DMS 273 (cell line): ENCODE data around the gene PPCDC.

Experiments
- DNase-seq: peaks from one replicate; lab custom pipeline; 2025; ENCODE audit not compliant: unreplicated experiment; lab: John Stamatoyannopoulos, UW

PPCDC gene

GRCh38 chr15:75023181-75023871 is at the start of gene PPCDC:
Gene PPCDC (plus strand): TSS chr15:75023590. CDS start chr15:75028319, 4,729 bp downstream.
- peak; percentile 98 for DNase-seq

DNA sequence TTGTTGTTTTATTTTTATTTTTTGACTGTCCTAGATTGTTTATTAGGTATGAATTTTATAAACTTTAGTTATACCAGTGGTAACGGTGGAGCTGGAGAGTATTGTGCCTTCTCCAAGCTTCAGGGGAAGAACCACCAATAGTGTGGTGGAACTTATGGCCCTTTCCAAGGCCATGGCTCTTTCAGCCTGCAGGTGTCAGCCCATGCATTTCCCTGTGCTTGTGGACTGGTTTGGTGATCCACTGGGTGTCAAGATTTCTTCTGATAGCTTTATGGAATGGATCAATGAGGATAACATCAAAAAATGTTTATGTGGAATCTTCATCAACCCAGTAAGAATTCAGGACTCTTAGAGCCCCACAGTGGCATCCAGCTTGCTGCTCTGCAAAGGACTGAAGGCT is 47.2 kb upstream of the PPCDC start:
- no peak for DNase-seq

DNA sequence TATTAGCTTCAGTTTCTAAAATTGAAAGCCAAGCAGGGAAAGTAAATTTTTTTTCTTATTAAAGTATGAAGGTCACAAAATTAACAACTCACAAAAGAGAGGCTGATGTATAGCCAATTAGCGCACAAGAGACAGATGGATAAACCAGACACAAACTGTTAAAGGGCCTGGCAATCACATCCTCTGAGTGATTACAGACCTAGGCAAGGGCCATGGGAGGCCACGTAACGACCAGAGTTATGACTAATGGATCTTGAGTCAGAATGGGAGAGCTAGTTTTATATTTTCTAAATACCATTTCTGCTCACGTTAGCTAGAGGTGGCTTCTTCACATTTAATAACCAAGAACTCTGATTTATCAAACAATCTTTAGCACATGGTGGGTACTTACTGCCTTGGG is 45.8 kb upstream of the PPCDC start:
- DNase-seq: peak; percentile 29

DNA sequence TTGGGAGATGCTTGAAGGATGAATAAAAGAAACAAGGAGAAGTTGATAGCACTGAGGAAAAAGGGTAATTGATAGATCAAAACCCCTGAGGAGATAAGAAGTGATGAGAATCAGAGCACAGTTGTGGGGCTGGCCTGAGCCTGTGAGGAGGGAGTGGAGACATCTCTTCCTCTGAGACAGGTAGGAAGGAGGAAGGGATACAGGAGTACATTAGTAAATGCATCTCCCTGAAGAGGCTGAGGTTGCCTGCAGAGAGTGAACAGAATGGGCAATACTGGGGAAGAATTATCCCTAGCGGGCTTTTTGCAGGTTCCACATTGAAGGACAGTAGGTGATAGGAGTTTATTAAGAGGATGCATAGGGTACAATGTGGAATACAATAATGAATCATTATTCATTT is 45.3 kb upstream of the PPCDC start:
- no peak for DNase-seq

- DNase-seq: no peak
Observed at GRCh38 chr15:74978503-74978902, 44.9 kb upstream of the PPCDC start.

DNA sequence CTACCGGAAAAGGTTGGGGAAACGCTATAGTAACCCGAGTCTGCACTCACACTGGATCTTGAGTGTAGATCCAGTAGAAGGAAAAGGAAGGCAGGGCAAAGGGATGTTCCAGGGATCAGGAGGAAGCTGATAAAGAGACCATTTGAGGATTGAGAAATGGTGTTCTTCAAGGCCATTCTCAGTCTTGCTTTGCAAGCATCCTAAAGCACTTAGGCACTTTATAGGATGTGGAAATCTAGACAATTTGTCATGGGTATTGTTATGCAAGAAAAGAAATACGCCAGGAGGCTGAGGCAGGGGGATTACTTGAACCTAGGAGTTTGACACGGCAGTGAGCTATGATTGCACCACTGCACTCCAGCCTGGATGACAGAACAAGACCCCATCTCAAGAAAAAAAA is 41.2 kb upstream of the PPCDC start:
- DNase-seq: no peak

DNA sequence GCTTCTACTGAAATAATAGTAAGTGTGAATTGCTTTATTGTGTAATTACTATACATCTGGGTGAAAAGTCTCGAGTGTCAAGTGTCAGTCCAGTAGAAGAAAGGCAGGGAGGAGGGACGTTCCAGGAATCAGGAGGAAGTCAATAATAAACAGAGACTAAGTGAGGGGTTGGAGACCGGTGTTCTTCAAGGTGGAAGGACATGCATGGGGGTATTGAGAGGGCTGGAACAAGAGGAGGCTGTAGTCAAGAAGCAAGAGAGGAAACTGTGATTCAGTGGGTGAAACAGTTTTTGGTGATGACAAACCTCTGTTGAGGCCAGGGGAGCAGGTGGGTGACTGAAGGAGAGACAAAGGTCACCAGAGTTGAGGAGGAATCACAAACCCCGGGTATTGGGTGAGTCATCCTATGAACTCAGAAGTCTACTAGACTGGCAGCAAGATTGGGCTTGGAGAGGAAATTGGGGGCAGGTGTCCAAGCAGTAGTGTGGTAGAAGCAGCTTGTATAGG is 39.6 kb upstream of the PPCDC start:
- no peak for DNase-seq

GRCh38 chr15:74988007-74988800 is 35.2 kb upstream of the PPCDC start:
- peak; percentile 78 for DNase-seq

- no peak for DNase-seq
Observed at GRCh38 chr15:74989527-74989926, 33.9 kb upstream of the PPCDC start.

DNA sequence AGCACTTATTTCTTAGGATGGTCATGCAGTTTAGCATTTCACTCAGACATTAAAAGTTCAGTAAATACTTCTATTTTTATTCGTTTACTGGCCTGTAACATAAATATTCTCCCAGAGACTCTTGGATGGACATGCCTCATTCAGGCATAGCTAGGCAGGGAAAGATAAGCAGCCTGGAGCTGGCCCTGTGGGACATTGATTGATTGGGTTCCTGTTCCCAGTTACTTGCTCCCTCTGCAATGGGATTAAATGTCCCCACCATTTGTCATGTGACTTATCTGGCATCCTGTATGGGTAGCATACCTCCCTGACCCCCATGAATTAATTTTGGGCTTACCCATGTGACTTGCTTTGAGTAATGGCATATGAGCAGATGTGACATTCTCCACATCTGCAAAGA is 30.8 kb upstream of the PPCDC start:
- no peak for DNase-seq

DNA sequence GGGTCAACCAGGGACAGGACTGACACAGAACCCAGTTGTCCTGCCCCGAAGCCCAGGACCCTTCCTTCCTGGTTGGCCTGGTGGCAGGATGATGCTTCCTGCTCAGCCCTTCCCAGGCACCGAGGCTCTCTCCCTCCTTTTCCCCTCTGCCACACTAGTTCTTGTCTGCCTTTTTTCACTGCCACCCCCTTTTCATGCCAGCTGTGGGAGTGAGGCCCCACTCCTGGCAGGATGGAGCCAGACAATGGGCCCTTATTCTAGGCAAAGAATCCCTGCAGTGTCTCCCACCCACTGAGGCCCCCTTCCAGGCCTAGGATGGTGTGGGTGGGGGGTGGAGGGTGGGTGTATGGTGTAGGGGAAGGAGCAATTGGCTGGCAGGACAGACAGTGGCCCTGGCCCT is 29.2 kb upstream of the PPCDC start:
- no peak for DNase-seq

GRCh38 chr15:74994685-74995084 is 28.7 kb upstream of the PPCDC start:
- DNase-seq: no peak

- DNase-seq: peak; percentile 96
Observed at GRCh38 chr15:74995182-74995778, 28.1 kb upstream of the PPCDC start, which contains the start of gene SCAMP5. Gene SCAMP5 (plus strand): TSS chr15:74995563. CDS start chr15:75011840, 16,277 bp downstream.

DNA sequence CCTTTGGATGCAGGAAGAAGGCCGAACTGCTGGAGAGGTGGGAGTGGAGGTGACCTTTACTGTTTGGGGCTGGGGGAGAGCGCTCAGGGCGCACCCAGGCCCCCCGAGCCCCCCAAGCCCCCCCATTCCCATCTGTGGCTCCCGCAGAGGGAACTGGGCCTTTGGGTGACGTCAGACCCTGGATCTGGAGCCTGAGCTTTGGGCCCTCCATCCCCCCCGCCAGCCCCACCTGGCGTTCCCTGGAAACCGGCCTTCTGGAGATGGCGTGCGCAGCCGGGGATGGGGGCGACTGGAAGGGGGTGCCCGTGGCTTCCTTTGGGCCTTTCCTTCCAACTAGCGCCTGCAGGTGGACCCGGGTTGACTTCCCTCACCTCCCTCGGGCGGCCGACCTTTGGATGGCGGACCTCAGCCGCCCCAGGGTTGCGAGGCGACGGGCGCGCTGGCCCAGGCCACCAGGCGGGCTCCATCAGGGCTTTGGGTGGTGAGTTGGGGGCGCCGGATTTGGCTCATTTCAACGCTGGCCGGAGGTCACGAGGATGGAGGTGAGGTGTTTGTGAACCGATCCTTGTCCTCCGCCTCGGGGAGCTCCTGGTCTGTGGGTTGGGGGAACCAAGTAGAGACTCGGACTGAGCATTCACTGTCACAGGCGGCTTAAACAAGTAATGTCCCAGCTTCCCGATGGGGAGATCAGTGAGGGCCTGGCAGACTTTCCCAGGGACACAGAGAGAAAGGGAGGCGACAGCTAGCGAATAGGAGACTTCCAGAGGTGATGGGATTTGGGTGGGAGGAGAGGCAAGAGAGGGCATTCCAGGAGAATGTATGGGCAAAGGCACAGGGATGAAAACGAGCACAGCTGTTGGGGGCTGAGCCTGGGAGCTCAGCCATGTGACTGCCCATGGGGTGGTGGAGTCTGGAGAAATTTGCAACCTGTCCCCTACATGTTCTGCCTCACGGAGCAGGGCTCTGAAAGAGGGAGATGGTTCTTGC is 27.3 kb upstream of the PPCDC start:
- DNase-seq: peak; percentile 86

DNA sequence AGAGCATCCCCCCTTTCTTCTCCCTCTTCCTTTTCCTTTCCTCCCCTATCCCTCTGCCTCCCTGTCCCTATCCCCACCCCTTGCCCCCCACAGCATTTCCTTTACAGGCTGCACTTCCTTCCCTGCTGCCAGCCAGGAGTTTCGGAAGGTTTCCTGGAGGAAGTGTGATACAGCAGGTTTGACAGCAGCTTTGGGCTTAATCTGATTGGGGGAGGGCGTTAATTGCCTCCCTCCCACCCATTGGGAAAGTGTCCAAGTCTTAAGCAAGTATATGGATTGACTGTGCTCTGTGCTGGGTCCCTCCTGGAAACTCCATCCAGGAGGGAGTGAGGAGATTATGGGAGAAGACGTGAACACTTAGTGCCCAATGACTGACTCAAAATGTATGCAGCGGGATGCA is 26.2 kb upstream of the PPCDC start:
- DNase-seq: peak; percentile 37

DNA sequence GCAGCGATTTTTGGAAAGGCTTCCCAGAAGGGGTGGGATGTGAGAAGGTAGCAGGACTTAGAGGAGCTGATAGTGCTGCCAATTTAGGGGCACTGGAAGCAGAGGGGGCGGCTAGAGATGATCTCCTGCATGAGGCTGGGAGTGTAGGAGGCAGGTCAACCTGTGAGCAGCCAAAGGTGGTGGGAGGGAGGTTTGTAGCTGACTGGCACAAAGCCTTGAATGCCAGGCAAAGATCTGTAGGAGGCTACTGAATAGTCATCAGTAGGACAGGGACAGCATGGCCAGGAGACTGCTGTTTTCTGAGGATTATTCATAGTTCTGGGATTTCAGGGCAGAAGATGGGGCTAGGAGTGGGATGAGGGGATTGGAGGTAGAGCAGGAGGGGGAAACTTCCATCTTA is 25.8 kb upstream of the PPCDC start:
- no peak for DNase-seq

DNA sequence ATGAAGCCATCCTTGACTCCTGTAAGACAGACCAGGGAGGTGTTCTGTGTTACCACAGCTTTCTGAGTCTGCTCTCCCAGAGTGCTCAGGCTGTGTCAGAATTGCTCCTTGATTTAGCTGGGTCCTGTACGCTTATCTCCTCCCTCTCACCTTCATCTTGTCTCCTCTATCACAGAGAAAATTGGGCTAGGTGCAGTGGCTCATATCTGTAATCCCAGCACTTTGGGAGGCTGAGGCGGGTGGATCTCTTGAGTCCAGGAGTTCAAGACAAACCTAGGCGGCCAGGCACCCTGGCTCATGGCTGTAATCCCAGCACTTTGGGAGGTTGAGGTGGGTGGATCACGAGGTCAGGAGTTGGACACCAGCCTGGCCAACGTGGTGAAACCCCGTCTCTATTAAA is 22.1 kb upstream of the PPCDC start:
- no peak for DNase-seq

DNA sequence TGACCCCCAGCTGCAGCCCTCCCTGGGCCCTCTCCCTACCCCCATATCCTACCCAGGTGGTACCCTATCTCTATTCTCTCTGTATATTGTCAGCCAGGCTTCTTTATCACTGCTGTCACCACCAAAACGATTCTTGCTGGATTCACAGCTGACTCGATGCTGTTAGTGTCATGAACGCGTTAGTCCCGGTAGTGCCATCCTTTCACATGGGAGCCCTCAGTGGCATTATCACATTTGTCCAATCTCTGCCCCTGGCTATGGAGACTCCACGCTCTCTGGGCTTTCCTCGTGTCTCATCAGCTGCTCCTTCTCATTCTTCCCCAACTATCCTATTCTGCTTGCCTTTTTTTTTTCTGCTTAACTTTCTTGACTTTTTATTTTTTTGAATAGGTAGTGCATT is 21.0 kb upstream of the PPCDC start:
- no peak for DNase-seq

DNA sequence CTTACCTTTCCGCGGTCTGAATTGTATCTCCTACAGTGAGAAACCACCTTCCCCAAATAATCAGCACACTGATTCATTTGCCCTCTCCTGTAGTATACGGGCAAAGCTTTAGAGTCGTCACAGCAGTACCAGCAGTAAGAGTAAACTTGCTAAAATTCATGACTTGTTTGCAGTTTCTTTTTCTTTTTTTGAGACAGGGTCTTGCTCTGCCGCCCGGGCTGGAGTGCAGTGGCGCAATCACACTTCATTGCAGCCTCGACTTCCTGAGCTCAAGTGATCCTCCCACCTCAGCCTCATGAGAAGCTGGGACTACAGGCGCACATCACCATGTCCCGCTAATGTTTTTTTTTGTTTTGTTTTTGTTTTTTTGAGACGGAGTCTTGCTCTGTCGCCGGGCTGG is 16.2 kb upstream of the PPCDC start:
- DNase-seq: no peak

DNA sequence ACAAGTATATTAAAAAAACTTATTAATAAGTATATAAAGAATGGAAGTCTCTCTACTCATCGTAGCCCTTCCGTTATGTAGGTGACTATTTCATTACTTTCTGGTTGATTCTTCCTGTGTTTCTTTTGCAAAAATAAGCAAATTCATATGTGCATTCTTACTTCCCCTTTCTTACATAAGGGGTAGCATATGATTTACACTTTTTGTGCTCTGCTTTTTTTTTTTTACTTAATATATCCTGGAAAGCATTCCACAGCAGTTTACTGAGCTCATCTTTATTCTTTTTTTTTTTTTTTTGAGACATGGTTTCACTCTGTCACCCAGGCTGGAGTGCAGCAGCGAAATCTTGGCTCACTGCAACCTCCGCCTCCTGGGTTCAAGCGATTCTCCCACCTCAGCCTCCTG is 15.2 kb upstream of the PPCDC start:
- no peak for DNase-seq
